Esophagus squamous epithelium (tissue), 5 donors: ENCODE measurements around the gene ADIPOR2. TPM values are rescaled to one million over a fixed set of nuclear protein-coding genes. Genes with fewer than 3 reads are reported as not detected.

Source experiments
- DNase-seq: peaks from one replicate; lab custom pipeline; 2025; lab: John Stamatoyannopoulos, UW
- H3K27ac ChIP-seq, 4 donors: fragments of 200-600 bp; sonication (generic); one replicate each; pipeline ENCODE4 v1.5.1; 2016 to 2019; ENCODE audit warnings: mild to moderate bottlenecking in 1 of 4
- H3K27me3 ChIP-seq, 4 donors: fragments of 200-600 bp; sonication (generic); 1 replicate in 3 of 4; 2 replicates in 1 of 4; pipeline versions ENCODE4 v1.5.1 to v1.6.0; 2017 to 2021; ENCODE audit warnings: antibody characterized with exemption in 1 of 4
- H3K36me3 ChIP-seq, 3 donors: fragments of 200-600 bp; sonication (generic); one replicate each; pipeline ENCODE4 v1.5.1; 2016 to 2019
- H3K4me1 ChIP-seq, 3 donors: fragments of 200-600 bp; sonication (generic); one replicate each; pipeline ENCODE4 v1.5.1; 2017 to 2019
- H3K4me3 ChIP-seq, 4 donors: fragments of 200-600 bp; sonication (generic); 1 replicate in 3 of 4; 2 replicates in 1 of 4; pipeline ENCODE4 v1.5.1; 2016 to 2019; ENCODE audit warnings: mild to moderate bottlenecking in 2 of 4, moderate library complexity in 1 of 4
- H3K9me3 ChIP-seq, 3 donors: fragments of 200-600 bp; sonication (generic); one replicate each; pipeline ENCODE4 v1.5.1; 2016 to 2019
- CTCF ChIP-seq, 6 experiments: fragments of 450-650 bp in 4 of 6; fragments of 200-600 bp in 2 of 6; sonication (generic) in 2 of 6; IDR thresholded peaks; one replicate each; pipeline ENCODE4 v1.5.1; 2016 to 2019; ENCODE audit warnings: antibody characterized with exemption in 6 of 6, mild to moderate bottlenecking in 4 of 6, moderate library complexity in 4 of 6
- POLR2A ChIP-seq, 4 donors: fragments of 450-650 bp; IDR thresholded peaks; one replicate each; pipeline ENCODE4 v1.6.1; 2017; ENCODE audit warnings: antibody characterized with exemption in 4 of 4, mild to moderate bottlenecking in 4 of 4, moderate library complexity in 3 of 4
- WGBS, 2 donors: methylation state at CpG; one replicate each; pipeline ENCODE4 v1.1.5; 2018; 5-methylcytosine and 5-hydroxymethylcytosine counted together
- intact Hi-C: fragments of 100-400 bp; cut with DNase I; formaldehyde crosslinking; loops from one replicate; pipeline ENCODE4 v1.15.0; 2022
- total RNA-seq, 4 donors: library from RNA; depleted of rRNA; stranded (reverse); fragments of >200 nt; gene quantifications; one replicate each; pipeline ENCODE4 v1.1.0, GENCODE V29; 2016
- donor health status: DM: yes; HTN: yes; CAD: no.

ADIPOR2 gene
- total RNA-seq, 4 donors from 2014 or later = 29.1 to 49.4 (median 31.1) TPM

- intact Hi-C loops = no loop called here
- H3K4me3 ChIP-seq = no peak overlapping the region
- WGBS, 2 donors = 75 to 87% methylated on average over 3 to 6 of the region's 7 CpGs
- H3K4me1 ChIP-seq = peaks cover 0 to 11% (median 0%) of the 10 kb centered on the region in 3 donors
- no peak for DNase-seq
- H3K27ac ChIP-seq = no peak overlapping the region
- H3K27me3 ChIP-seq = no peaks in the 10 kb centered on the region
- H3K9me3 ChIP-seq = no peaks in the 10 kb centered on the region
- no peaks in the 10 kb centered on the region for H3K36me3 ChIP-seq
- TF ChIP-seq CTCF (IDR thresholded peaks at IDR 0.05) = no peak
- no peak for TF ChIP-seq POLR2A (IDR thresholded peaks at IDR 0.05)
Measured at GRCh38 chr12:1803736-1804135, 112.9 kb downstream of the ADIPOR2 start.

- H3K36me3 ChIP-seq = no peaks in the 10 kb centered on the region
- no peaks in the 10 kb centered on the region for H3K9me3 ChIP-seq
- no peak overlapping the region for H3K4me3 ChIP-seq
- DNase-seq = no peak
- H3K4me1 ChIP-seq = peaks cover 0 to 11% (median 0%) of the 10 kb centered on the region in 3 donors
- intact Hi-C loops = no loop called here
- TF ChIP-seq CTCF (IDR thresholded peaks at IDR 0.05) (no peak), POLR2A (IDR thresholded peaks at IDR 0.05) (no peak)
- H3K27me3 ChIP-seq = no peaks in the 10 kb centered on the region
- peak overlapping the region in 3 of 4 donors; percentile 14 to 29 (median 20) for H3K27ac ChIP-seq
- 34 to 54% methylated on average over 11 to 12 of the region's 25 CpGs for WGBS, 2 donors
Measured at GRCh38 chr12:1804545-1805332, 113.9 kb downstream of the ADIPOR2 start.

- TF ChIP-seq CTCF (IDR thresholded peaks at IDR 0.05) = no peak
- TF ChIP-seq POLR2A (IDR thresholded peaks at IDR 0.05) = no peak
- DNase-seq = no peak
- no peaks in the 10 kb centered on the region for H3K27me3 ChIP-seq
- intact Hi-C loops = no loop called here
- no peak overlapping the region for H3K4me3 ChIP-seq
- no peak overlapping the region for H3K27ac ChIP-seq
- no peaks in the 10 kb centered on the region for H3K36me3 ChIP-seq
- WGBS, 2 donors = 79 to 96% methylated on average over 5 to 7 of the region's 16 CpGs
- H3K9me3 ChIP-seq = no peaks in the 10 kb centered on the region
- peaks cover 0 to 11% (median 0%) of the 10 kb centered on the region in 3 donors for H3K4me1 ChIP-seq
Measured at GRCh38 chr12:1805441-1806081, 114.7 kb downstream of the ADIPOR2 start.

- no peak for TF ChIP-seq POLR2A (IDR thresholded peaks at IDR 0.05)
- TF ChIP-seq CTCF (IDR thresholded peaks at IDR 0.05) = no peak
- H3K4me1 ChIP-seq = peaks cover 0 to 15% (median 0%) of the 10 kb centered on the region in 3 donors
- H3K36me3 ChIP-seq = no peaks in the 10 kb centered on the region
- no peak for DNase-seq
- H3K4me3 ChIP-seq = no peak overlapping the region
- no peaks in the 10 kb centered on the region for H3K9me3 ChIP-seq
- H3K27me3 ChIP-seq = peaks cover 0 to 2% (median 0%) of the 10 kb centered on the region in 4 donors
- WGBS, 2 donors = 57 to 60% methylated on average over 3 to 6 of the region's 7 CpGs
- intact Hi-C loops = no loop called here
- H3K27ac ChIP-seq = no peak overlapping the region
Measured at GRCh38 chr12:1806301-1807086, 115.6 kb downstream of the ADIPOR2 start.
